ENCODE data around the gene SLC35A4. TPM values are rescaled to one million over a fixed set of nuclear protein-coding genes. Genes with fewer than 3 reads are reported as not detected.

The SLC35A4 gene
- total and polyA plus RNA-seq, 2 of the 13 experiments (the other 11 are each of a cell fraction or from before 2014, with no cell fraction given), result 0.71 to 4.0 TPM

DNA sequence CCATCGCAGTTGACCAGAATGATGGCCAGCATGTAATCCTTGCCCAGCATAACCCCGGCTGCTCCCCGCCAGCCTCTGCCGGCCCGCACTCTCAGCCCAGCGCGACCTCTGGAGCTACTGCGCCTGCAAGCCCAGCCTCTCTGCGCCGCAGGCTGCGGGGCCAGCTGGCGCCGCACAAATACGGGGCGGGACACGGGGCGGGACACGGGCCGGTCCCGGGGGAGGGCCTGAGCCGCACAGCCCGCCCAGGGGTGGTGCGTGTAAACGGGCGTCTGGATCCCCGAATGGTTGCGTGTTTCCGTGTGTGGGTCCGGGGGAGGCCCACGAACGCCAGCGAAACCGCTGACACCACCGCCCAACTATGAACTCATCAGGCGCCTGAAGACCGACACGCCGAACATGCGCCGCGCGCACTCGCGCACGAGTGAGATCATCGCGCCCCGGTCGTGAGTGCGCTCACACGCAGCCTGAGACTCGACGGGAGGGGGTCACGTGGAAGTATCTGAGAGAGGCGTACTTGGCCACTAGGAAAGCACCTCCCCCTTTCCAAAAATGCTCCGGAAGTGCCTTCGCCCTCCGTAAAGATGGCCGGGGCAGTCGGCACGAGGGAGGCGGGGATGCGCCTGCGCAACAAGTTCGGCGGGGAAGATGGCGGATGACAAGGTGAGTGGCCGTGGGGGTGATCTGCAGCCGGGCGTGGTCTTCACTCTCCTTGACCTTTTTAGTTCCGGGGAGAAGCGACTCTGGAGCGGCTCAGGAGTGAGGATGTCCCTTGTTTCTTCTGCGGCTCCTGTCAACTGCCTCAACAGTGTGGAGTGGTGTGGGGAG is at the start of gene SLC35A4, which contains the start of gene APBB3 (continued):
- TF ChIP-seq KDM2A (CRISPR knock-in tag; IDR thresholded peaks at IDR 0.05; ENCODE audit: borderline replicate concordance, low read depth) (no peak), ZNF3 (CRISPR knock-in tag; IDR thresholded peaks at IDR 0.05) (no peak), ZNF550 (CRISPR knock-in tag; IDR thresholded peaks at IDR 0.05; ENCODE audit: borderline replicate concordance) (no peak), MTA1 (CRISPR knock-in tag; IDR thresholded peaks at IDR 0.05; ENCODE audit: borderline replicate concordance) (peak; percentile 45; the same call in 1 of the 2 replicates), FOSL2 (CRISPR knock-in tag; IDR thresholded peaks at IDR 0.05) (0 out of 2 replicates have a peak, but pooled peaks have one; percentile 5), TEAD3 (CRISPR knock-in tag; optimal IDR thresholded peaks at IDR 0.05; ENCODE audit: borderline replicate concordance) (no peak), ZNF558 (CRISPR knock-in tag; IDR thresholded peaks at IDR 0.05; ENCODE audit: borderline replicate concordance) (no peak), HIVEP1 (CRISPR knock-in tag; IDR thresholded peaks at IDR 0.05) (no peak)
- TF ChIP-seq, protein P1, sequence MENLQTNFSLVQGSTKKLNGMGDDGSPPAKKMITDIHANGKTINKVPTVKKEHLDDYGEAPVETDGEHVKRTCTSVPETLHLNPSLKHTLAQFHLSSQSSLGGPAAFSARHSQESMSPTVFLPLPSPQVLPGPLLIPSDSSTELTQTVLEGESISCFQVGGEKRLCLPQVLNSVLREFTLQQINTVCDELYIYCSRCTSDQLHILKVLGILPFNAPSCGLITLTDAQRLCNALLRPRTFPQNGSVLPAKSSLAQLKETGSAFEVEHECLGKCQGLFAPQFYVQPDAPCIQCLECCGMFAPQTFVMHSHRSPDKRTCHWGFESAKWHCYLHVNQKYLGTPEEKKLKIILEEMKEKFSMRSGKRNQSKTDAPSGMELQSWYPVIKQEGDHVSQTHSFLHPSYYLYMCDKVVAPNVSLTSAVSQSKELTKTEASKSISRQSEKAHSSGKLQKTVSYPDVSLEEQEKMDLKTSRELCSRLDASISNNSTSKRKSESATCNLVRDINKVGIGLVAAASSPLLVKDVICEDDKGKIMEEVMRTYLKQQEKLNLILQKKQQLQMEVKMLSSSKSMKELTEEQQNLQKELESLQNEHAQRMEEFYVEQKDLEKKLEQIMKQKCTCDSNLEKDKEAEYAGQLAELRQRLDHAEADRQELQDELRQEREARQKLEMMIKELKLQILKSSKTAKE (CRISPR knock-in tag; IDR thresholded peaks at IDR 0.05; ENCODE audit: borderline replicate concordance), result no peak
- TF ChIP-seq, protein P2, sequence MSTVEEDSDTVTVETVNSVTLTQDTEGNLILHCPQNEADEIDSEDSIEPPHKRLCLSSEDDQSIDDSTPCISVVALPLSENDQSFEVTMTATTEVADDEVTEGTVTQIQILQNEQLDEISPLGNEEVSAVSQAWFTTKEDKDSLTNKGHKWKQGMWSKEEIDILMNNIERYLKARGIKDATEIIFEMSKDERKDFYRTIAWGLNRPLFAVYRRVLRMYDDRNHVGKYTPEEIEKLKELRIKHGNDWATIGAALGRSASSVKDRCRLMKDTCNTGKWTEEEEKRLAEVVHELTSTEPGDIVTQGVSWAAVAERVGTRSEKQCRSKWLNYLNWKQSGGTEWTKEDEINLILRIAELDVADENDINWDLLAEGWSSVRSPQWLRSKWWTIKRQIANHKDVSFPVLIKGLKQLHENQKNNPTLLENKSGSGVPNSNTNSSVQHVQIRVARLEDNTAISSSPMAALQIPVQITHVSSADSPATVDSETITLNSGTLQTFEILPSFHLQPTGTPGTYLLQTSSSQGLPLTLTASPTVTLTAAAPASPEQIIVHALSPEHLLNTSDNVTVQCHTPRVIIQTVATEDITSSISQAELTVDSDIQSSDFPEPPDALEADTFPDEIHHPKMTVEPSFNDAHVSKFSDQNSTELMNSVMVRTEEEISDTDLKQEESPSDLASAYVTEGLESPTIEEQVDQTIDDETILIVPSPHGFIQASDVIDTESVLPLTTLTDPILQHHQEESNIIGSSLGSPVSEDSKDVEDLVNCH (CRISPR knock-in tag; IDR thresholded peaks at IDR 0.05), result no peak
- TF ChIP-seq, protein P3, sequence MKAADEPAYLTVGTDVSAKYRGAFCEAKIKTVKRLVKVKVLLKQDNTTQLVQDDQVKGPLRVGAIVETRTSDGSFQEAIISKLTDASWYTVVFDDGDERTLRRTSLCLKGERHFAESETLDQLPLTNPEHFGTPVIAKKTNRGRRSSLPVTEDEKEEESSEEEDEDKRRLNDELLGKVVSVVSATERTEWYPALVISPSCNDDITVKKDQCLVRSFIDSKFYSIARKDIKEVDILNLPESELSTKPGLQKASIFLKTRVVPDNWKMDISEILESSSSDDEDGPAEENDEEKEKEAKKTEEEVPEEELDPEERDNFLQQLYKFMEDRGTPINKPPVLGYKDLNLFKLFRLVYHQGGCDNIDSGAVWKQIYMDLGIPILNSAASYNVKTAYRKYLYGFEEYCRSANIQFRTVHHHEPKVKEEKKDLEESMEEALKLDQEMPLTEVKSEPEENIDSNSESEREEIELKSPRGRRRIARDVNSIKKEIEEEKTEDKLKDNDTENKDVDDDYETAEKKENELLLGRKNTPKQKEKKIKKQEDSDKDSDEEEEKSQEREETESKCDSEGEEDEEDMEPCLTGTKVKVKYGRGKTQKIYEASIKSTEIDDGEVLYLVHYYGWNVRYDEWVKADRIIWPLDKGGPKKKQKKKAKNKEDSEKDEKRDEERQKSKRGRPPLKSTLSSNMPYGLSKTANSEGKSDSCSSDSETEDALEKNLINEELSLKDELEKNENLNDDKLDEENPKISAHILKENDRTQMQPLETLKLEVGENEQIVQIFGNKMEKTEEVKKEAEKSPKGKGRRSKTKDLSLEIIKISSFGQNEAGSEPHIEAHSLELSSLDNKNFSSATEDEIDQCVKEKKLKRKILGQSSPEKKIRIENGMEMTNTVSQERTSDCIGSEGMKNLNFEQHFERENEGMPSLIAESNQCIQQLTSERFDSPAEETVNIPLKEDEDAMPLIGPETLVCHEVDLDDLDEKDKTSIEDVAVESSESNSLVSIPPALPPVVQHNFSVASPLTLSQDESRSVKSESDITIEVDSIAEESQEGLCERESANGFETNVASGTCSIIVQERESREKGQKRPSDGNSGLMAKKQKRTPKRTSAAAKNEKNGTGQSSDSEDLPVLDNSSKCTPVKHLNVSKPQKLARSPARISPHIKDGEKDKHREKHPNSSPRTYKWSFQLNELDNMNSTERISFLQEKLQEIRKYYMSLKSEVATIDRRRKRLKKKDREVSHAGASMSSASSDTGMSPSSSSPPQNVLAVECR (CRISPR knock-in tag; IDR thresholded peaks at IDR 0.05; ENCODE audit: borderline replicate concordance), result peak; percentile 72; the same call in 1 of the 2 replicates
- TF ChIP-seq, protein P4, sequence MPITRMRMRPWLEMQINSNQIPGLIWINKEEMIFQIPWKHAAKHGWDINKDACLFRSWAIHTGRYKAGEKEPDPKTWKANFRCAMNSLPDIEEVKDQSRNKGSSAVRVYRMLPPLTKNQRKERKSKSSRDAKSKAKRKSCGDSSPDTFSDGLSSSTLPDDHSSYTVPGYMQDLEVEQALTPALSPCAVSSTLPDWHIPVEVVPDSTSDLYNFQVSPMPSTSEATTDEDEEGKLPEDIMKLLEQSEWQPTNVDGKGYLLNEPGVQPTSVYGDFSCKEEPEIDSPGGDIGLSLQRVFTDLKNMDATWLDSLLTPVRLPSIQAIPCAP (CRISPR knock-in tag; IDR thresholded peaks at IDR 0.05; ENCODE audit: low read depth), result no peak
- TF ChIP-seq, protein P5, sequence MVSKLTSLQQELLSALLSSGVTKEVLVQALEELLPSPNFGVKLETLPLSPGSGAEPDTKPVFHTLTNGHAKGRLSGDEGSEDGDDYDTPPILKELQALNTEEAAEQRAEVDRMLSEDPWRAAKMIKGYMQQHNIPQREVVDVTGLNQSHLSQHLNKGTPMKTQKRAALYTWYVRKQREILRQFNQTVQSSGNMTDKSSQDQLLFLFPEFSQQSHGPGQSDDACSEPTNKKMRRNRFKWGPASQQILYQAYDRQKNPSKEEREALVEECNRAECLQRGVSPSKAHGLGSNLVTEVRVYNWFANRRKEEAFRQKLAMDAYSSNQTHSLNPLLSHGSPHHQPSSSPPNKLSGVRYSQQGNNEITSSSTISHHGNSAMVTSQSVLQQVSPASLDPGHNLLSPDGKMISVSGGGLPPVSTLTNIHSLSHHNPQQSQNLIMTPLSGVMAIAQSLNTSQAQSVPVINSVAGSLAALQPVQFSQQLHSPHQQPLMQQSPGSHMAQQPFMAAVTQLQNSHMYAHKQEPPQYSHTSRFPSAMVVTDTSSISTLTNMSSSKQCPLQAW (CRISPR knock-in tag; IDR thresholded peaks at IDR 0.05), result peak; percentile 40; the same call in 1 of the 2 replicates
- TF ChIP-seq, protein P6, sequence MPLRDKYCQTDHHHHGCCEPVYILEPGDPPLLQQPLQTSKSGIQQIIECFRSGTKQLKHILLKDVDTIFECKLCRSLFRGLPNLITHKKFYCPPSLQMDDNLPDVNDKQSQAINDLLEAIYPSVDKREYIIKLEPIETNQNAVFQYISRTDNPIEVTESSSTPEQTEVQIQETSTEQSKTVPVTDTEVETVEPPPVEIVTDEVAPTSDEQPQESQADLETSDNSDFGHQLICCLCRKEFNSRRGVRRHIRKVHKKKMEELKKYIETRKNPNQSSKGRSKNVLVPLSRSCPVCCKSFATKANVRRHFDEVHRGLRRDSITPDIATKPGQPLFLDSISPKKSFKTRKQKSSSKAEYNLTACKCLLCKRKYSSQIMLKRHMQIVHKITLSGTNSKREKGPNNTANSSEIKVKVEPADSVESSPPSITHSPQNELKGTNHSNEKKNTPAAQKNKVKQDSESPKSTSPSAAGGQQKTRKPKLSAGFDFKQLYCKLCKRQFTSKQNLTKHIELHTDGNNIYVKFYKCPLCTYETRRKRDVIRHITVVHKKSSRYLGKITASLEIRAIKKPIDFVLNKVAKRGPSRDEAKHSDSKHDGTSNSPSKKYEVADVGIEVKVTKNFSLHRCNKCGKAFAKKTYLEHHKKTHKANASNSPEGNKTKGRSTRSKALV (CRISPR knock-in tag; IDR thresholded peaks at IDR 0.05), result peak; percentile 84

Measured in HepG2 (cell line).